Lung (tissue), 12 donors: ENCODE results near the gene TSPAN13. TPM values are rescaled to one million over a fixed set of nuclear protein-coding genes. Genes with fewer than 3 reads are reported as not detected.

Experiments
- ATAC-seq: fragments of 200-7000 bp; cut with Tn5 transposase; one replicate; pipeline ENCODE4 v1.9.1; 2020; ENCODE audit warnings: moderate number of reproducible peaks; ENCODE audit not compliant: insufficient read depth, low FRiP score
- DNase-seq, 3 donors: peaks; one replicate each; pipeline ENCODE4 v3.0.0-alpha.2; 2013 to 2017
- H3K27ac ChIP-seq, 2 donors: one replicate each; pipeline ENCODE4 v1.5.1; 2013; ENCODE audit warnings: mild to moderate bottlenecking in 2 of 2, moderate library complexity in 2 of 2, control low read depth in 1 of 2, inconsistent platforms in 1 of 2, low read depth in 1 of 2, low read length in 1 of 2
- H3K27me3 ChIP-seq, 3 donors: one replicate each; pipeline ENCODE4 v1.5.1; 2013; ENCODE audit warnings: low read length in 2 of 3; ENCODE audit not compliant: control insufficient read depth in 3 of 3, insufficient read depth in 3 of 3
- H3K36me3 ChIP-seq, 4 donors: one replicate each; pipeline ENCODE4 v1.5.1; 2013; ENCODE audit warnings: low read length in 4 of 4, mild to moderate bottlenecking in 1 of 4, moderate library complexity in 1 of 4; ENCODE audit not compliant: control insufficient read depth in 4 of 4, insufficient read depth in 4 of 4
- H3K4me1 ChIP-seq, 5 donors: one replicate each; pipeline ENCODE4 v1.5.1; 2013; ENCODE audit warnings: low read length in 5 of 5, mild to moderate bottlenecking in 2 of 5, moderate library complexity in 1 of 5; ENCODE audit not compliant: control insufficient read depth in 5 of 5, insufficient read depth in 5 of 5
- H3K4me3 ChIP-seq: one replicate; pipeline ENCODE4 v1.5.1; 2013; ENCODE audit warnings: mild to moderate bottlenecking, control low read depth, moderate library complexity
- H3K9ac ChIP-seq, 2 donors: one replicate each; pipeline ENCODE4 v1.5.1; 2013; ENCODE audit warnings: low read length in 2 of 2, control low read depth in 1 of 2; ENCODE audit not compliant: insufficient read depth in 1 of 2
- H3K9me3 ChIP-seq, 4 donors: one replicate each; pipeline ENCODE4 v1.5.1; 2013; ENCODE audit warnings: low read length in 3 of 4, mild to moderate bottlenecking in 1 of 4, moderate library complexity in 1 of 4; ENCODE audit not compliant: control insufficient read depth in 4 of 4, insufficient read depth in 3 of 4
- WGBS, 2 donors: extraction: QIAGEN DNeasy Blood & Tissue Kit; methylation state at CpG; one replicate each; pipeline ENCODE4 v1.1.7; 2013; 5-methylcytosine and 5-hydroxymethylcytosine counted together
- polyA plus RNA-seq, 2 donors: library from polyadenylated mRNA; stranded (reverse); fragments of 200-250 nt; gene quantifications; one replicate each; pipeline ENCODE4 v1.2.1, GENCODE V29; 2013
- total RNA-seq, 2 donors: library from RNA; depleted of rRNA in 1 of 2; stranded (reverse); fragments of >200 nt in 1 of 2; gene quantifications; one replicate each; pipeline ENCODE4 v1.2.1, GENCODE V29; 2014 to 2021
- TF ChIP-seq, protein P1 (sequence below): IDR thresholded peaks from 2 replicates; pipeline ENCODE4 v1.5.1; 2012; ENCODE audit warnings: mild to moderate bottlenecking; ENCODE audit errors: control extremely low read depth, extremely low read depth
- donor health status: control.
- donor health status: control.
- donor health status: Bipolar disorder and iron deficiency.
- donor health status: healthy.
- donor health status: DM: yes; HTN: yes; CAD: no.

TSPAN13 gene
- total and polyA plus RNA-seq, 4 donors = 81.1 to 143 (median 125) TPM

DNA sequence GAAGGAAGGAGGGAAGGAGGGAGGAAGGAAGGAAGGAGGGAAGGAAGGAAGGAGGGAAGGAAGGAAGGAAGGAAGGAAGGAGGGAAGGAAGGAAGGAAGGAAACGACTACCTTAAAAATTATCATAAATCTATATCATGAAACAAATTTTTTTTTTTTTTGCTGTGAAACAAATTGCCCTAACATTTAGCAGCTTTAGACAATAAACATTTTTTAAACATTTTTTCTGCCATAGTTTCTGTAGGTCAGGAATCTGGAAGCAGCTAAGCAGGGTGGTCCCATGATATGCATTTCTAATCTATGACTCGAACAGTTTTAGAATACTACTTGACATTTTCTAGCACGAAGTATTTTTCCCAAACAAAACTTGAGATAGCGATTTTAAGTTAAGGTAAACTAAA lies 42.9 kb upstream of the TSPAN13 start:
- Histone ChIP-seq H3K4me1 (no peaks in the 10 kb centered on the region), H3K27me3 (no peaks in the 10 kb centered on the region), H3K36me3 (peaks cover 0 to 8% (median 4%) of the 10 kb centered on the region in 4 donors), H3K4me3 (no peak overlapping the region), H3K9ac (no peak overlapping the region), H3K27ac (no peak overlapping the region), H3K9me3 (no peaks in the 10 kb centered on the region)
- no peak for ATAC-seq
- TF ChIP-seq, protein P1, sequence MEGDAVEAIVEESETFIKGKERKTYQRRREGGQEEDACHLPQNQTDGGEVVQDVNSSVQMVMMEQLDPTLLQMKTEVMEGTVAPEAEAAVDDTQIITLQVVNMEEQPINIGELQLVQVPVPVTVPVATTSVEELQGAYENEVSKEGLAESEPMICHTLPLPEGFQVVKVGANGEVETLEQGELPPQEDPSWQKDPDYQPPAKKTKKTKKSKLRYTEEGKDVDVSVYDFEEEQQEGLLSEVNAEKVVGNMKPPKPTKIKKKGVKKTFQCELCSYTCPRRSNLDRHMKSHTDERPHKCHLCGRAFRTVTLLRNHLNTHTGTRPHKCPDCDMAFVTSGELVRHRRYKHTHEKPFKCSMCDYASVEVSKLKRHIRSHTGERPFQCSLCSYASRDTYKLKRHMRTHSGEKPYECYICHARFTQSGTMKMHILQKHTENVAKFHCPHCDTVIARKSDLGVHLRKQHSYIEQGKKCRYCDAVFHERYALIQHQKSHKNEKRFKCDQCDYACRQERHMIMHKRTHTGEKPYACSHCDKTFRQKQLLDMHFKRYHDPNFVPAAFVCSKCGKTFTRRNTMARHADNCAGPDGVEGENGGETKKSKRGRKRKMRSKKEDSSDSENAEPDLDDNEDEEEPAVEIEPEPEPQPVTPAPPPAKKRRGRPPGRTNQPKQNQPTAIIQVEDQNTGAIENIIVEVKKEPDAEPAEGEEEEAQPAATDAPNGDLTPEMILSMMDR = no peak
- DNase-seq = no peak
- 83% methylated on average over 4 of the region's 4 CpGs for WGBS, 2 donors

DNA sequence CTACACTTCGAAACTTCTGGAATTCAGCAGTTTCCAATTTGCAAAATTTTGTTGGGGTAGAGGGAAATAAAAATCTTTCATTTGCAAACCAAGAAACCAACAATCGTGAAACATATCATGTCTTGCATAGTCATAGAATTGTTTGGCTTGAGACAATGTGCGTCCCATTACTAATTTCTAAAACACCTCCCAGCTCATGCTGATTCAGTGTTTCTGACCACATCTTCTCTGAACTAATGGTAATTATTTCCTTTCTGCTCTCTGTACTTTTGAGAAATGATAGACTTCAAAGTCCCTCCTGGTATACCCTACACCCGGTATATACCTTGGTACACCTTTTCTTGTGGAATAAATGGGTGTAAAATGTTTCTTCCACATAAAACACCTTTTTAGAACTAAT lies 41.8 kb upstream of the TSPAN13 start:
- ATAC-seq (no peak), DNase-seq (no peak)
- Histone ChIP-seq H3K4me3 (no peak overlapping the region), H3K9ac (no peak overlapping the region), H3K27ac (no peak overlapping the region), H3K9me3 (no peaks in the 10 kb centered on the region), H3K27me3 (no peaks in the 10 kb centered on the region), H3K4me1 (no peaks in the 10 kb centered on the region), H3K36me3 (peaks cover 0 to 2% (median 0%) of the 10 kb centered on the region in 4 donors)
- TF ChIP-seq, protein P1 = no peak
- WGBS, 2 donors = 91 to 92% methylated on average over 4 of the region's 4 CpGs

DNA sequence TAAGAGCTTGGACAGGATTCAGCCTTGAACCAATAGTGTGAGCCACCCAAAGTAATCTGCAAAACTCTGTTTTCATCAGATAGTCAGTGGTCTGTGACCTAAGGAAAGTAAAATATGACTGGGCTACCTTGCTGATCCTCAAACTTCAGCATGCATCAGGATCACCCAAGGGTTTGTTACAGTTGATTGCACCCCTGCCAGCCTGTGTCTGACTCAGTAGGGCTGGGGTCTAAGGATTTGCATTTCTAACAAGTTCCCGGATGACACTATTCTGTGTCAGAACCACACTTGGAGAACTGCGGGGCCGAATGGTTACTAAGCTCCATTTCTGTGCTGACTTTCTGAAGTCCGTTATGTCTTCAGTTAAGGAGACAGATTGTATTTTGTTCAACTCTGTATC lies 40.6 kb upstream of the TSPAN13 start:
- TF ChIP-seq, protein P1 = no peak
- H3K4me1 ChIP-seq = no peaks in the 10 kb centered on the region
- ATAC-seq = no peak

DNA sequence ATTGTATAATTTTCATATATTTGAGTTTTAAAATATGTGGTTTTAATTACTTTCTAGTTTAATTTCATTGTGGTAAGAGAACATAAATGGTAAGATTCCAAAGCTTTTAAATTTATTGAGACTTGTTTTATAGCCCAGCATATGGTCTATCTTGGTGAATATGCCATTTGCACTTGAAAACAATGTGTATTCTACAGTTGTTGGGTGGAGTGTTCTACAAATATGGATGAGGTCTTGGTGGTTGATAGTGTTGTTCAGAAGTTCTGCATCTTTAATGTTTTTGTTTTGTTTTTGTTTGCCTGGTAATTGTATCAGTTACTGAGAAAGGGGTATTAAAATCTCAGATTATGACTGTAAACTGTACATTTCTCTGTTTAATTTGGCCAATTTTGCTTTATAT lies 37.6 kb upstream of the TSPAN13 start:
- Histone ChIP-seq H3K4me3 (no peak overlapping the region), H3K4me1 (no peaks in the 10 kb centered on the region), H3K9me3 (no peaks in the 10 kb centered on the region), H3K27me3 (no peaks in the 10 kb centered on the region), H3K36me3 (no peaks in the 10 kb centered on the region), H3K27ac (no peak overlapping the region), H3K9ac (no peak overlapping the region)
- TF ChIP-seq, protein P1 = no peak
- ATAC-seq (no peak), DNase-seq (no peak)

More for the DNA sequence above, 40.6 kb upstream of the TSPAN13 start:
- 97 to 98% methylated on average over 4 of the region's 4 CpGs for whole genome bisulfite sequencing, 2 donors
- H3K4me3 ChIP-seq = no peak overlapping the region
- H3K27me3 ChIP-seq = no peaks in the 10 kb centered on the region
- no peak overlapping the region for H3K9ac ChIP-seq
- H3K36me3 ChIP-seq = peaks cover 0 to 2% (median 0%) of the 10 kb centered on the region in 4 donors
- H3K9me3 ChIP-seq = no peaks in the 10 kb centered on the region
- H3K27ac ChIP-seq = no peak overlapping the region
- DNase-seq = no peak
